ENCODE measurements around the gene TADA2A. TPM values are rescaled to one million over a fixed set of nuclear protein-coding genes. Genes with fewer than 3 reads are reported as not detected.

The TADA2A gene
- polyA plus RNA-seq, 1 donor = 22.3 TPM

DNA sequence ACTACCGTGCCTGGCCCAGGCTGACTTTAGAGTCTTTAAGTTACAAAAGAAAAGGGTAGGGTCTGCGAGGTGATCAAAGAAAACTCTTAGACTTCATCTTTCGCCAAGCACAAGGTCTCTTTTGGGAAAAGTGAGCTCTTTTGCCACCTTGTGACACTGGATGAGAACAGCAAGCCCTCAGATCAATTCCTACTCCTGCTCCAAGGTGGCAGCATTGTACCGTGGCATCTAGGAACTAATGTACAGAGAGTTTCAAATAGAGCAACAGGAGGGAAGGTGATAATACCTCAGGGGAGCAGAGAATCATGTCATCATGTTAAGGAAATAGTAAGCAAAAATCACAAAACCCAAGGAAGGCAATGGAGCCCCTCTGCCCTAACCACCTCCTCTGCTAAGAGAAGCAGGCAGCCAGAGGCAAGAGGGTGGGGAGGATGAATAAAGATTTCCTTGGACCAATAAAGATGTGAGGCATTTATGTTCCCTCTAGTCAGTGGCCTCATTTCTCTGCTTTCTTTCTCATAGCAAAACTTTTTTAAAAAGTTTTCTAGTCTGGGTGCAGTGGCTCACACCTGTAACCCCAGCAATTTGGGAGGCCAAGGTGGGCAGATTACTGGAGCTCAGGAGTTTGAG lies 33.0 kb upstream of the TADA2A start:
- no CpG with 5 or more reads among the region's 4 CpGs for WGBS (ENCODE audit: insufficient coverage, low lambda C conversion rate)
- Histone ChIP-seq H3K9me3 (ENCODE audit: control insufficient read depth, low read depth, low read length) (no peaks in the 10 kb centered on the region), H3K4me3 (ENCODE audit: low read length) (no peak overlapping the region), H3K27ac (ENCODE audit: low read length) (no peak overlapping the region), H3K27me3 (ENCODE audit: control insufficient read depth, insufficient read depth, low read length) (no peaks in the 10 kb centered on the region), H3K4me1 (ENCODE audit: control insufficient read depth, insufficient read depth, low read length) (peaks cover 6% of the 10 kb centered on the region), H3K36me3 (ENCODE audit: control insufficient read depth, insufficient read depth, low read length) (no peaks in the 10 kb centered on the region)
- peak; percentile 73 to 82 for DNase-seq

DNA sequence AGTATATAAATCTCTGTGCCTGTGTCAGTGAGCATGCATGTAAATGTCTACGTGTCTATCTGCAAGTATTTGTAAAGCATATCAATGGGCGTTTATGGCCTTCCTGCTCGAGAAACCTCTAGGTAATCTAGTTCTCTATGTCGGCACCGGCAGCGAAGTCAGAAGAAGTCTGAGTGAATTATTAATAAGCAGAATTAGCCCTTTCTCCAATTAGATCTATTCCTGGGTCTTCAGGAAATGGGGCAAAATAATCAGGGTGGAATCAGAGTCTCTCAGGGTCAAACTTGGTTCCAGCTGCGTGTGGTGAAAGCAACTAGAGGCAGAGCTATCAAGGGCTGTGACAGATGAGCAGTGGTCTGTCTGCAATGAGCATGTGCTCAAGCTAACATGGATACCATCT lies 31.0 kb upstream of the TADA2A start, which contains the start of gene C17orf78:
C17orf78 (plus strand) TSS at position 280 of the 400 bp plus-strand sequence; CDS start at position 388, 108 bp downstream.
- H3K27me3 ChIP-seq (ENCODE audit: control insufficient read depth, insufficient read depth, low read length) = no peaks in the 10 kb centered on the region
- no peak within 1 kb of the TSS for H3K4me3 ChIP-seq (ENCODE audit: low read length)
- peaks cover 9% of the 10 kb centered on the region for H3K4me1 ChIP-seq (ENCODE audit: control insufficient read depth, insufficient read depth, low read length)
- no CpG with 5 or more reads among the region's 7 CpGs for WGBS (ENCODE audit: insufficient coverage, low lambda C conversion rate)
- peak; percentile 39 to 81 for DNase-seq
- H3K36me3 ChIP-seq (ENCODE audit: control insufficient read depth, insufficient read depth, low read length) = no peaks in the 10 kb centered on the region
- H3K27ac ChIP-seq (ENCODE audit: low read length) = peak within 1 kb of the TSS; percentile 33
- no peaks in the 10 kb centered on the region for H3K9me3 ChIP-seq (ENCODE audit: control insufficient read depth, low read depth, low read length)

DNA sequence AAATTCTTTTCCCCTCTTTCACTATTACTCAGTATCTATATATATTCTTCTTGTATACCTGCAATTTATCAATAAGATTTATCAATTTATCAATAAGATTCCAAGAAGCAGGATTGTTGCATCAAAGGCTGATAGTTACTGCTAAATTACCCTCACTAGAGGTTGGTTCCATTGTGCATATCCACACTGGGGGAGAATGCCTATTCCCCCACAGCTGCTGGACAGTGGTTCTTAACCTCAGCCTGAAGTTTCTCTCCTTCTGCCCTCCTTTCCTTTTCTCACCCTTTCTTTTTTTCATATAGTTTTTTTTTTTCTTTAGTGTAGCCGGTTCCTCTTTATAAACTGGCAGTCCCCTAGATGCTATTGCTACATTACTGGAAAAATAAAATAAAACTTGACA lies 24.6 kb upstream of the TADA2A start:
- H3K9me3 ChIP-seq (ENCODE audit: control insufficient read depth, low read depth, low read length) = no peaks in the 10 kb centered on the region
- H3K36me3 ChIP-seq (ENCODE audit: control insufficient read depth, insufficient read depth, low read length) = no peaks in the 10 kb centered on the region
- DNase-seq = no peak
- no peak overlapping the region for H3K4me3 ChIP-seq (ENCODE audit: low read length)
- H3K27me3 ChIP-seq (ENCODE audit: control insufficient read depth, insufficient read depth, low read length) = no peaks in the 10 kb centered on the region
- 100% methylated on average over 1 of the region's 1 CpG for WGBS (ENCODE audit: insufficient coverage, low lambda C conversion rate)
- no peak overlapping the region for H3K27ac ChIP-seq (ENCODE audit: low read length)
- peaks cover 29% of the 10 kb centered on the region for H3K4me1 ChIP-seq (ENCODE audit: control insufficient read depth, insufficient read depth, low read length)

DNA sequence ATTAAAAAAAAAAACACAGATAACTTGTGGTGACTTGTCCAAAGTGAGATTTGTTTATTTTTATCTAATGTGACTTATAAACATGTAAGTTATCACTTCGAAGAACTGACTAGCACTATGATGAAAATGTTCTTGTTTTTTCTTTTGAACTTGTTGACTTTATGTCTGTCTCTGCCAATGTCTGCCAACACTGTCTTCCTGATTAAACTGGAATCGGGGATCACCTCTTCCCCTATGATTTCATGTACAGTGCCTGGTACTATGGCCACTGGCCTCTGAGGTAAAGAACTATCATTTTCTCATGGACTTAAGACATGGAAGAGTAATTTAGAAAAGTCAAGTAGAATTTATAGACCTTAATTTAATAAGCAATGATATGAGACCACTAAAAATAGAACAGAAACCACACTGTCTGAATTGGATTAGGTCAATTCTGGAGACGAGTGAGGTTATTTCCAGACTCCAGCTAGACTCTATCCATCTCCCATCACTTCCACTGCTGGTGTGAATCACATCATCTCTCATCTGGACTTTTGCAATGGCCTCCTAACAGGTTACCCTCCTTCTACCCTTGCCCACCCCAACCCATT lies 22.0 kb upstream of the TADA2A start:
- 100% methylated on average over 1 of the region's 3 CpGs for WGBS (ENCODE audit: insufficient coverage, low lambda C conversion rate)
- no peaks in the 10 kb centered on the region for H3K36me3 ChIP-seq (ENCODE audit: control insufficient read depth, insufficient read depth, low read length)
- no peak for DNase-seq
- H3K27ac ChIP-seq (ENCODE audit: low read length) = peak overlapping the region; percentile 58
- no peaks in the 10 kb centered on the region for H3K9me3 ChIP-seq (ENCODE audit: control insufficient read depth, low read depth, low read length)
- no peak overlapping the region for H3K4me3 ChIP-seq (ENCODE audit: low read length)
- H3K4me1 ChIP-seq (ENCODE audit: control insufficient read depth, insufficient read depth, low read length) = peaks cover 41% of the 10 kb centered on the region
- H3K27me3 ChIP-seq (ENCODE audit: control insufficient read depth, insufficient read depth, low read length) = no peaks in the 10 kb centered on the region

DNA sequence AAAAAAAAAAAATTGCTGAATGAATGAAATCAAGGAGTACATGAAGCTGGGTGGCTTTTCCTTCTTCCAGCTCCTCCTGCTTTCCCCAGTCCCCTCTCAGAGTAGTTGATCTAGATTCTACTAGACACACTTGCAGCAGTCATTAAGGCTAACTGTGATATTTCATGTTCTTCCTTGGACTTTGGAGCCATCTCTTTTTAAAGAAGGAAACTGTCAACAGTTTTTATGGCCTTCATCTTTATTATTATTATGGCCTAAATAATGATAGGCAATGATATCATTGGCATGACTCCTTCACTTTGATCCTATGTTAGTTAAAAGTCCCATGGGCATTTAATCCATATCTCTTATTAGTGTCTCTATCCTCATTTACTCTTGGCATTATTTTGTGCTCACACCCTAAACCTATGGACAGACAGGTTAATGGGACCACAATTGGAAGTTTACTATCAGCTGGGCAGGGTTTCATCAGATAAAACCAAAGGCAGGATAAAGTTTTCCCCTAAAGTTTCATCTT lies 21.2 kb upstream of the TADA2A start:
- Histone ChIP-seq H3K27ac (ENCODE audit: low read length) (peak overlapping the region; percentile 58), H3K36me3 (ENCODE audit: control insufficient read depth, insufficient read depth, low read length) (no peaks in the 10 kb centered on the region), H3K4me3 (ENCODE audit: low read length) (no peak overlapping the region), H3K4me1 (ENCODE audit: control insufficient read depth, insufficient read depth, low read length) (peaks cover 44% of the 10 kb centered on the region), H3K9me3 (ENCODE audit: control insufficient read depth, low read depth, low read length) (no peaks in the 10 kb centered on the region), H3K27me3 (ENCODE audit: control insufficient read depth, insufficient read depth, low read length) (no peaks in the 10 kb centered on the region)
- peak; percentile 50 to 87 for DNase-seq

DNA sequence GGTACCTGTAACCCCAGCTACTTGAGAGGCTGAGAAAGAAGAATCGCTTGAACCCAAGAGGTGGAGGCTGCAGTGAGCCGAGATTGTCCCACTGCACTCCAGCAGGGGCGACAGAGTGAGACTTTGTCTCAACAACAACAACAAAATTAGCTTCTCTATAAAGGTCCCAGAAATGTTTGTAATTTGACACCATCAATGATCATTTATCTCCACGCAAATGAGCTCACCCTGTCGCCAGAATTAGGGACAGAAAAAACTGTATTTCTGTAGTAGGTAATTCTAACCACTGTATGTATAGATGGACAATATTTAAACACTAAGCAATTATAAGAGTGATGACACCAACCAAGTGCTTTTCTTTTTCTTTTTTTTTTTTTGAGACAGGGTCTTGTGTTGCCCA lies 20.2 kb upstream of the TADA2A start:
- Histone ChIP-seq H3K27ac (ENCODE audit: low read length) (no peak overlapping the region), H3K9me3 (ENCODE audit: control insufficient read depth, low read depth, low read length) (no peaks in the 10 kb centered on the region), H3K36me3 (ENCODE audit: control insufficient read depth, insufficient read depth, low read length) (no peaks in the 10 kb centered on the region), H3K4me3 (ENCODE audit: low read length) (no peak overlapping the region), H3K4me1 (ENCODE audit: control insufficient read depth, insufficient read depth, low read length) (peaks cover 51% of the 10 kb centered on the region), H3K27me3 (ENCODE audit: control insufficient read depth, insufficient read depth, low read length) (no peaks in the 10 kb centered on the region)
- no CpG with 5 or more reads among the region's 5 CpGs for WGBS (ENCODE audit: insufficient coverage, low lambda C conversion rate)
- DNase-seq = no peak

DNA sequence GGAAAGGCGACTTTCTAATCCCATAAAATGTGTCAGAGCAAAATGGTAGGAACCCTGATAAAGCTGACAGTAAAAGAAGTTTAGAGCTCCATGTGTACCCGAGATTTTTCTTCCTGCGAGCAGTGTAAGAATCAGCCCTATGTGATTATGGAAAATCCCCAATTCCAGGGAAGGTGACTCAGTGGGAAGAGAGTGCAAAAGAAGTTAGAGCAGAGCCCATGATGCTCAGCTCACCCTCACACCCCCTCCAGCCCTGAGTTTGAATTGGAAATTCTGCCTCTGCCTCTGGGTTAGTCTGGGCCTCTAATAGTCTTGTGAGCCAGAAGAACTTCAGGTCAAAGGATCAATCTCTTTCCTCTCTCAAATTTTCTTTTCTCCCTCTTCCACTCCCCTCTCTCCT lies 18.4 kb upstream of the TADA2A start:
- Histone ChIP-seq H3K27me3 (ENCODE audit: control insufficient read depth, insufficient read depth, low read length) (no peaks in the 10 kb centered on the region), H3K4me1 (ENCODE audit: control insufficient read depth, insufficient read depth, low read length) (peaks cover 58% of the 10 kb centered on the region), H3K4me3 (ENCODE audit: low read length) (no peak overlapping the region), H3K36me3 (ENCODE audit: control insufficient read depth, insufficient read depth, low read length) (no peaks in the 10 kb centered on the region), H3K27ac (ENCODE audit: low read length) (no peak overlapping the region), H3K9me3 (ENCODE audit: control insufficient read depth, low read depth, low read length) (no peaks in the 10 kb centered on the region)
- no CpG with 5 or more reads among the region's 3 CpGs for WGBS (ENCODE audit: insufficient coverage, low lambda C conversion rate)
- no peak for DNase-seq

DNA sequence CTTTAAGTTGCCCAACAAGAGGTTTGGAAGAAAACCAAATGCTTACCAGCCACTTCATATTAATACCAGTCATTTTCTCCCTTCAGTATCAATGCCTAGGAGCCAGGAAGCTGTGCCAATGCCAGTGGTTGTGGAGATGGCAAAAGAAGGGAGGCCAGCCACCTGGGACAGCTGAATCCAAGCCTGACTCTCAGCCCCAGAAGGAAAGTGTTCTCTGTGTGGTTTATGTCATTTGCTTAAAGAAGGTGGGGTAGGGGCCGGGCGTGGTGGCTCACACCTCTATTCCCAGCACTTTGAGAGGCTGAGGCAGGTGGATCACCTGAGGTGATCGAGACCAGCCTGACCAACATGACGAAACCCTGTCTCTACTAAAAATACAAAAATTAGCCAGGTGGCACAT lies 17.5 kb upstream of the TADA2A start:
- H3K36me3 ChIP-seq (ENCODE audit: control insufficient read depth, insufficient read depth, low read length) = no peaks in the 10 kb centered on the region
- H3K9me3 ChIP-seq (ENCODE audit: control insufficient read depth, low read depth, low read length) = no peaks in the 10 kb centered on the region
- no peak for DNase-seq
- 100% methylated on average over 1 of the region's 4 CpGs for WGBS (ENCODE audit: insufficient coverage, low lambda C conversion rate)
- peak overlapping the region; percentile 15 for H3K27ac ChIP-seq (ENCODE audit: low read length)
- H3K4me3 ChIP-seq (ENCODE audit: low read length) = no peak overlapping the region
- H3K4me1 ChIP-seq (ENCODE audit: control insufficient read depth, insufficient read depth, low read length) = peaks cover 53% of the 10 kb centered on the region
- H3K27me3 ChIP-seq (ENCODE audit: control insufficient read depth, insufficient read depth, low read length) = no peaks in the 10 kb centered on the region

DNA sequence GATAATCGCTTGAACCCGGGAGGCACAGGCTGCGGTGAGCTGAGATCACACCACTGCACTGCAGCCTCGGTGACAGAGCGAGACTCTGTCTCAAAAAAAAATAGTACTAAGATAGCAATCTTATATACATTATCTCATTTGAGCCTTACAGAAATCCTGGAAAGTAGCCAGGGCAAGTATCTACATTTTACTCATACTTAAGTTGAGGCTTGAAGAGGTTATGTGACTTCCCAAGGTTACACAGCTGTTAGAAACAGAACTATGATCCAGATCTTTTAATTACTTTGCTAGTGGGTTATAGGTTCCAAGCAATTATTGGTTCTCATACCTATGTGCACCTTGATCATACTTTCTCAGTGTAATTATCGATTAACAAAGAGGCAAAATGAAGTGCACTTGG lies 15.5 kb upstream of the TADA2A start:
- Histone ChIP-seq H3K4me3 (ENCODE audit: low read length) (no peak overlapping the region), H3K9me3 (ENCODE audit: control insufficient read depth, low read depth, low read length) (no peaks in the 10 kb centered on the region), H3K27ac (ENCODE audit: low read length) (peak overlapping the region; percentile 58), H3K36me3 (ENCODE audit: control insufficient read depth, insufficient read depth, low read length) (no peaks in the 10 kb centered on the region), H3K4me1 (ENCODE audit: control insufficient read depth, insufficient read depth, low read length) (peaks cover 41% of the 10 kb centered on the region), H3K27me3 (ENCODE audit: control insufficient read depth, insufficient read depth, low read length) (no peaks in the 10 kb centered on the region)
- DNase-seq = no peak
- no CpG with 5 or more reads among the region's 6 CpGs for WGBS (ENCODE audit: insufficient coverage, low lambda C conversion rate)

DNA sequence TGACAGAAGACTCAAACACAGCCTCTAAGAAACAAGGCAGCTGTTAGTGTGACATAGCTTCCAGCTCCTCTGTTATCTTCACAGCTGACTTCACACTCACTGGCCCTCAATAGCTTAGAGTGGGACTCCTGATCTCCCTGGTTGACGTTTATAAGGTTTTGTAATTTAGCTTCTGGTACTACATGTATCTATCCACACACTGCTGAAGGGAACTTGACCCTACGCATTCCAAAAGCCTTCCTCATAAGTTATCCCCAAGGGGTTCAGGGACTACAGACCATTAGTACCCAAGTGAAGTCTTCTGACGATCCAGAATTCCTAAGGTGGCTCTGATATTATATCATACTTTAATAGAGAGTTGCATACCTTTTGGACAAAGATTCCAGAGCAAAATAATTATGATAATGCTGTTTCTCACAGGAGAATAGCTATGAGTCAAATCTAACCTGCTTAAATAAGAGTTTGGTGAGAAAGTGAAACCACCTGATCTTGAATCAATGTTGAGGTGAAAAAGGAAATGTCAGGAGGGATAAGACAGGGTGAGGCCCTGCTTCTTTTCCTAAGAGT lies 14.6 kb upstream of the TADA2A start:
- Histone ChIP-seq H3K27me3 (ENCODE audit: control insufficient read depth, insufficient read depth, low read length) (no peaks in the 10 kb centered on the region), H3K27ac (ENCODE audit: low read length) (peak overlapping the region; percentile 58), H3K9me3 (ENCODE audit: control insufficient read depth, low read depth, low read length) (no peaks in the 10 kb centered on the region), H3K4me1 (ENCODE audit: control insufficient read depth, insufficient read depth, low read length) (peaks cover 33% of the 10 kb centered on the region), H3K4me3 (ENCODE audit: low read length) (no peak overlapping the region), H3K36me3 (ENCODE audit: control insufficient read depth, insufficient read depth, low read length) (no peaks in the 10 kb centered on the region)
- peak; percentile 45 to 69 for DNase-seq
- WGBS (ENCODE audit: insufficient coverage, low lambda C conversion rate) = no CpG with 5 or more reads among the region's 3 CpGs
